Skeletal muscle satellite cell (primary cell): ENCODE measurements around the gene UNK.

Source experiments
- H3K27me3 ChIP-seq: 2 replicates; pipeline ENCODE4 v1.7.0; 2013; ENCODE audit warnings: low read length; ENCODE audit not compliant: control insufficient read depth, insufficient read depth
- H3K36me3 ChIP-seq: 2 replicates; pipeline ENCODE4 v1.7.0; 2013; ENCODE audit warnings: mild to moderate bottlenecking, control low read depth, low read length; ENCODE audit not compliant: insufficient read depth
- H3K4me1 ChIP-seq: 2 replicates; pipeline ENCODE4 v1.7.0; 2013; ENCODE audit warnings: low read length; ENCODE audit not compliant: control insufficient read depth, insufficient read depth
- H3K4me2 ChIP-seq: 2 replicates; pipeline ENCODE4 v1.7.0; 2013; ENCODE audit warnings: mild to moderate bottlenecking, low read length
- H3K4me3 ChIP-seq: 2 replicates; pipeline ENCODE4 v1.7.0; 2013; ENCODE audit warnings: low read length
- H3K9ac ChIP-seq: 2 replicates; pipeline ENCODE4 v1.7.0; 2013; ENCODE audit warnings: mild to moderate bottlenecking, low read depth, low read length, moderate library complexity
- H3K9me3 ChIP-seq: replicated peaks from 2 replicates; pipeline ENCODE4 v1.7.0; 2013; ENCODE audit warnings: mild to moderate bottlenecking, control low read depth, low read length

Gene UNK

DNA sequence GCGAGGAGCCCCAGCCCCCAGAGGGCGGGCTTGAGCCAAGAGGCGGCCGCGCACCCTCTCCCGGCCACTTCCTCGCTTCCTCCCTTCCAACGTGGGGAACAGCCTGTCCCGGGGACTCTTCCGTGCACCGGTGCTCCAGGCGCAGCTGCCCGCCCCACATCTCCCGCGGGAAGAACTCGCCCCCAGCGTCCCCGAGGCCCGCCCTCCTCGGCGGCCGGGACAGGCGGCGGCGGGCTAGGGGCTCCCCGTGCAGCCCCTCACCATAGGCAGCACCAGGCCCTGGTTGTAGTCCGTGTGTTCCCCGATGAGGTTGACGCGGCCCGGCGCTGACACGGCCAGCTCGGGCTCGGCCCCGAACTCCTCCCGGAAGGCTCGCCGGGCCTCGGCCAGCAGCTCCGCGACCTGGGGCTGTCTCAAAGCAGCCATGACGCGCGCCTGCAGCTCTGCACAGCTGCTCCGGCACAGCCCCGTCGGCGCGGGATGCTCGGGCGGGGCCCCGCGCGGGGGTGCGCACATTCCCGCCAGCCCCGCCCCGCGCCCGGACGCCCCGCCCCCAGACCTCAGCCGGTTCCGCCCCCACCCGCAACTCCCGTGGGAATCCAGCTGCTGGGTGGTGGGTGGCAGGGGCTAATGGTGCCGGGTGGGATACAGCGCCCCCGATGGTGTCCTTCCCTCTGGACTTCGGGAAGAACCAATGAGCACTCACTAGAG, 19.7 kb upstream of the UNK start, which contains the start of gene GALK1:
Gene GALK1, minus strand, starts transcription at position 482 of the 711 bp plus-strand sequence. Its CDS starts 56 bp downstream, at position 426.
- H3K4me2 ChIP-seq, result peak within 1 kb of the TSS; percentile 92
- H3K4me1 ChIP-seq, result peaks cover 15% of the 10 kb centered on the region
- H3K9ac ChIP-seq, result peak within 1 kb of the TSS; percentile 80
- no peaks in the 10 kb centered on the region for H3K36me3 ChIP-seq
- no peaks in the 10 kb centered on the region for H3K27me3 ChIP-seq
- H3K9me3 ChIP-seq, result no peaks in the 10 kb centered on the region
- H3K4me3 ChIP-seq, result peak within 1 kb of the TSS; percentile 80

DNA sequence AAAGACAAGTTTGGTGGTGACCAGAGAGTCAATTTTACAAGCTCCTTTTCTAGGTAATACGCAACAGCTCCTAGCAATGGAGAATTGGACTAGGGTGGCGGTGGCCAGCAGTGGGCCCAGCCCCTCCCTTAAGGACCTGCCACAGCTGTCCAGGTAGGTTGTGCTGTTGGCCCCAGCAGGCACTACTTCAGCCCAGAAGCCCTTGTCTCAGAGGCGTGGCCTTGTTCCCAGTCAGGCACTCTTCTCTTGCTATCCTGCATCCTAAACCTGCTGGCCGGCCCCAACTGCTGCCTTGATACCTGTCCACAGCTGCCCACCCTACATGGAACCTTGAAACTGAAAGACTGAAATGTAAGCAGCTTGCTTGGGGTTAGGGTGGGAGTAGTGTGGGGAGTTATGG, 18.6 kb upstream of the UNK start:
- Histone ChIP-seq H3K4me1 (peaks cover 15% of the 10 kb centered on the region), H3K9ac (no peak overlapping the region), H3K27me3 (no peaks in the 10 kb centered on the region), H3K36me3 (no peaks in the 10 kb centered on the region), H3K4me2 (no peak overlapping the region), H3K9me3 (no peaks in the 10 kb centered on the region), H3K4me3 (no peak overlapping the region)

DNA sequence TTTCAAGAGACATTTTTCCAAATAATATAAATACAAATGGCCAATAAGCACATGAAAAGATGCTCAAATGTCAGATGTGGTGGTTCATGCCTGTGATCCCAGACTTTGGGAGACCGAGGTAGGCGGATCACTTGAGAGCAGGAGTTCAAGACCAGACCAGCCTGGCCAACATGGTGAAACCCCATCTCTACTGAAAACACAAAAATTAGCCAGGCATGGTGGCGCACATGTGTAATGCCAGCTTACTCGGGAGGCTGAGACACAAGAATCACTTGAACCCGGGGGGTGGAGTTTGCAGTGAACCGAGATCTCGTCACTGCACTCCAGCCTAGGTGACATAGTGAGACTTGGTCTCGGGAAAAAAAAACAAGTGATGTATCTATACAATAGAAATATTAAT, 16.7 kb upstream of the UNK start:
- H3K9me3 ChIP-seq, result no peaks in the 10 kb centered on the region
- no peaks in the 10 kb centered on the region for H3K27me3 ChIP-seq
- no peaks in the 10 kb centered on the region for H3K36me3 ChIP-seq
- no peak overlapping the region for H3K9ac ChIP-seq
- H3K4me3 ChIP-seq, result no peak overlapping the region
- peaks cover 15% of the 10 kb centered on the region for H3K4me1 ChIP-seq
- no peak overlapping the region for H3K4me2 ChIP-seq

DNA sequence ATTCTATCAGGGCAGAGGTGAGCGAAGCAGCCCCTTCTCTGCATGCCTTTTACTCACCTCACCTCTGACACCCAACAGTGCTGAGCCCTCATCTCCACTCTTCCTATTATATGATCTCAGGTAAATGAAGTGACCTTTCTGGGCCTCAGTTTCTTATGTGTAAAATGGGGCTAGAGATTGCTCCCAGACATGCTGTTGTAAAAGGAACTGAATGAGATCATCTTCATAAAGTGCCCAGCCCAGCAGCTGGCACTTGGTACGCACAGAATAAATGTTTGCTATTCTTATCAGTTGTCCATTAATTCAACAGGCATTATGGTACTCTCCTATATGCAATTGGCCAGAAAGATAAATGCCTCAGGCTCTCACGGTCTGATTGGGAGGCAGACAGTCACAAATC, 15.1 kb upstream of the UNK start:
- Histone ChIP-seq H3K27me3 (no peaks in the 10 kb centered on the region), H3K4me1 (peaks cover 4% of the 10 kb centered on the region), H3K36me3 (no peaks in the 10 kb centered on the region), H3K9me3 (no peaks in the 10 kb centered on the region), H3K4me2 (no peak overlapping the region), H3K9ac (no peak overlapping the region), H3K4me3 (no peak overlapping the region)

DNA sequence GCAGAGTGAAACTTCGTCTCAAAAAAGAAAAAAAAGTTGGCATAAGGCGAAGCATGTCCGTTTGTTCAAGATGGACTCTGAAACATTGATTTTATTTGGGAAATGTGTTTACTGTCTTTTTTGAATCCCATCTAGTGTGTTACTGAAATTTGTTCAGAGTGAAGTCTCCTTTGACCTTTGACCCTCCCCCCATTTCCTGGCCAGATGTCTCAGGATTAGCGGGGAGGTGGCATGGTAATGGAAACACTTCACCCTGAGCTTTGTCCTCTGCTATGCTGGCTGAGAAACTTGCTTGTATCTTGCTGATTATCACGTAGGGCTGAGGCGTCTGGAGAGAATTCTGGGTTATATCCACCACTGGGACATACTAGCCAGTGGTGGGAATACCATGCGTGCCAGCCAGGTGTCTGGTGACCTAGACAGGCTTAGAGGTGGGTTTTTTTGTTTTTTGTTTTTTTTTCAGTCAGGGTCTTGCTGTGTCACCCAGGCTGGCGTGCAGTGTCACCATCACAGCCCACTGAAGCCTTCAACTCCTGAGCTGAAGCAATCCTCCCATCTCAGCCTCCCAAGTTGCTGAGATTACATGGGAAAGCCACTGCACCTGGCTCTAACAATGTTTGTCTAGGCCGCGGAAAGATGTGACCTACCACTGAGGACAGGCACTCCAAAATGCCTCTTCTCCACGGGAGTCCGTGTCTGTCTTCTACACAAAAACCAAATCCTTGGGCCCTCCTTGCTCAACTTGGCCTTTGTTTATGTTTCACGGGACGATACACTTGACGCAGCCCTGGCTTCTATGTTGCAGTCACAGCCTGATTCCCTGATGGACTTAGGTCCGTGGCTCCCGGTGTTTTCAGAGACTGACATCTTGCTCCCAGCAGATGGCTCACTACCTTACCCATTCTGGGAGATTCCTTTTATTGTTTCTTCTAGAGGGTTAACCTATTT, 13.0 kb upstream of the UNK start:
- Histone ChIP-seq H3K4me3 (no peak overlapping the region), H3K27me3 (no peaks in the 10 kb centered on the region), H3K4me1 (peaks cover 4% of the 10 kb centered on the region), H3K9ac (no peak overlapping the region), H3K36me3 (peaks cover 5% of the 10 kb centered on the region), H3K9me3 (no peaks in the 10 kb centered on the region), H3K4me2 (no peak overlapping the region)

DNA sequence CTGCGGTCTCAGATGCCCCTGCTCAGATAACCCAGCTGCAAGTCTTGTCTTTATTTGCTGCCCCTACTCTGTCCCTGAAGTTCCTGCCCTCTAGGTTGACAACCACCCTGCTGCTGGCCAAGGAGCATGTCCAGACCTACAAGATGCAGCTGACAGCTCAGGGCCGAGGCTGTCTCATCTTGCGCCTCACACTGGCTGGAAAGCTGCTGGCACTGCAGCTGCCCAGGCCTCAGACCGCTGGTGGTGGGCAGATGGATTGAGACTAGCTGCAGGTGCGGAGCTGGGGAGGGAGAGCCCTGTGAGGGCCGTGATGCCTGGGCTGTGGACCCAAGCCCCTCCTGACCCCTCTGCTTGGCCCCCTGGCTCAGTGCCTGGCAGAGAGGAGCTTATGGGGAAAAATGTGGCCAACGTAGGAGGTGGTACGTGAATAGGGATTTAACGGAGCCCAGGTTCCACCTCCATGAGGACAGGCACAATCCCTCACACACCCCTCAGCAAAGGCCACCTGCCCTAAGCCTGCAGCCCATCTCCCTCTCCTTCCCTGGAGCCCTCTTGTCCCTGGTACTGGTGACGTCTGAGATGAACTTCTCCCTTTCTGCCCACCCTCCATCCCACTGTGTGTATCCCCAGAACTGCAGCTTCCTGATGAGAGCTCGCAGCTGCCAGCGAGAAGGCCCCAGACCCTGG, 11.3 kb upstream of the UNK start:
- H3K4me3 ChIP-seq, result no peak overlapping the region

DNA sequence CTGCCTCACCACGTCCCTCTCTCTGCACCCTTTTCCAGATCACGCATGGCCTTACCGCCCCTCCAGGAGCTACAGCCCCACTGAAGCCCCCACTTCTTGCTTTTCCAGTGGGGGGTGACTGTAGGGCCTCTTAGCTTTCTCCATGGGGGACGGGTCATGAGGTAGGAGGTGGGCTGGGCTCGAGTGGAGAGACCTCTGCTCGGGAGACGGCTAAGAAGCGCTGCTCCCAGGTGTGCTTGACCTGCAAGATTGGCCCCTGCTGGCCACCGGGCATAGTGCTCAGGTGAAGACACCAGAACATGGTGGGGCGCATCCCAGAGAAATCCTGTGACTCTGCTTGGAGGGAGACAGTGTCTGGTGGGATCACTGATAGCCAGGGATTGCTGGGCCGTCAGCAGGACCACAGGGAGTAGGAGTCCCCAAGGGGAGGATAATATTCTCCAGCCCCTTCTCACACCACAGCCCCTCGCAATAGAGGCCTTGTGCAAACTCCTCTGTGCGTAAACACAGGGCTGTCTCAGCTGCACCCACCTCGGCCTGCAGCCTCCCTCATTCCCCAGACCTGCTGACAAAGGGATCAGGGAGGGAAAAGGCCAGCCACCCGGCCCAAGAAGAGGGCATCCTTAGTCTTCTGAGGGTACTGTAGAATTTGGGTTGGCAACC, 10.7 kb upstream of the UNK start:
- peaks cover 28% of the 10 kb centered on the region for H3K36me3 ChIP-seq
- no peaks in the 10 kb centered on the region for H3K27me3 ChIP-seq
- no peaks in the 10 kb centered on the region for H3K9me3 ChIP-seq
- peaks cover 12% of the 10 kb centered on the region for H3K4me1 ChIP-seq
- no peak overlapping the region for H3K4me3 ChIP-seq
- no peak overlapping the region for H3K9ac ChIP-seq
- no peak overlapping the region for H3K4me2 ChIP-seq

More for the DNA sequence above, 11.3 kb upstream of the UNK start:
- H3K27me3 ChIP-seq, result no peaks in the 10 kb centered on the region
- peaks cover 12% of the 10 kb centered on the region for H3K4me1 ChIP-seq
- H3K4me2 ChIP-seq, result no peak overlapping the region
- no peaks in the 10 kb centered on the region for H3K9me3 ChIP-seq
- H3K36me3 ChIP-seq, result peaks cover 22% of the 10 kb centered on the region
- H3K9ac ChIP-seq, result no peak overlapping the region

DNA sequence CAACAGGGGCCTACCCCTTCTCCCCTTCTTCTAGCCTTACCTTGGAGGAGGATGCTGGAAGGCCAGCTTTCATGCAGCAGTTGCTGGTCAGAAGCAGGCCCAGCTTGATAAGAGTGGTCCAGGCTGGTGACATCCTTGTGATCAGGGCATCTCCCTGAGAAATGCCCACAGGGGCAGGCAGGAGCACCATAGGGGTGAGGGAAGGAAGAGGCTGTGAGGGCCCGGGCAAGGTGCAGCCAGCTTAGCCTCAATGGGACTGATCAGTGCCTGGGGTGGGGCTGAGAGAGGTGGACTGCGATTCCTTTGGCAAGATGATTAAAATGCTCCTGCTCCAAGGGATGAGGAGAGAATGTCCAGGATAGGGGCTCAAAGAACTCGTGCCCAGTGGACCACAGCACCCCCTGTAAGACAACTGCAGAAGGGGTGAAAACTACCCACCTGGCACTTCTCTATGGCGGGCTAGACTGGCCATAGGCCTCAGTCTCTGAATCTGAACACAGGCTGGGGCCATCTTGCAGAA, 10.1 kb upstream of the UNK start:
- H3K9ac ChIP-seq, result no peak overlapping the region
- no peaks in the 10 kb centered on the region for H3K9me3 ChIP-seq
- H3K36me3 ChIP-seq, result peaks cover 30% of the 10 kb centered on the region
- H3K27me3 ChIP-seq, result no peaks in the 10 kb centered on the region
- peaks cover 12% of the 10 kb centered on the region for H3K4me1 ChIP-seq
- H3K4me3 ChIP-seq, result no peak overlapping the region
- H3K4me2 ChIP-seq, result no peak overlapping the region

DNA sequence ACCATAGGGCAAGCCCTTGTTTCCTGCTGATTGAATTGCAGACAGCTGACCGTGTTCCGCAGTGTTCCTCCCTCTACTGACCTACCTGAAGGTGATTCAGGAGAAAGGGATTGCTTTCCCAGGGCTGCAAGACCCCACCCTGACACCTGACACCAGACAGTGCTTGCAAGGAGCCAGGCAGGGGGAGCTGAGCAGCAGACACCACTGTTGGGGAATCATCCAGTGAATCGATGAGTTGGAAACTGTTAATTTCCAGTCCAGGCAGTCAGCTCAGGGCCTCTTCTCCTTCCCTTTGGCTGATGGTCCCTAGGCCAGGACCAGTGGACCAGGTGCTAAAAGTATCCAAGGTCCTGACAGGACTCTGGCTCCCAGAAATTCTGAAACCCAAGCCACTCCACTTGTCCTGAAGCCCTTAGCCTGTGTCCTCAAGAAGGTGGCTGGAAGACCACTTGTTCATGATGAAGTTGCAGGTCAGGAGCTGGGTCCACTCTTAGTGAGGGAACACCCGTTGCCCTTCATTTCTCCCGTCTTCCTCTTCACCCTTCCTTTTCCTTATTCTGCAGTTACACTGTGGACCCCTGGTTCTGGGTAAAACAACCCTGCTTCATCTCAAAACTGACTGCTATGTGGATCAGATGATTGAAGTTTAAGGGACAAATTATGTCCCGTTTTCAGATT, 9.5 kb upstream of the UNK start:
- Histone ChIP-seq H3K4me1 (peaks cover 12% of the 10 kb centered on the region), H3K4me3 (no peak overlapping the region), H3K9me3 (no peaks in the 10 kb centered on the region), H3K27me3 (no peaks in the 10 kb centered on the region), H3K9ac (no peak overlapping the region), H3K4me2 (no peak overlapping the region), H3K36me3 (peaks cover 30% of the 10 kb centered on the region)

DNA sequence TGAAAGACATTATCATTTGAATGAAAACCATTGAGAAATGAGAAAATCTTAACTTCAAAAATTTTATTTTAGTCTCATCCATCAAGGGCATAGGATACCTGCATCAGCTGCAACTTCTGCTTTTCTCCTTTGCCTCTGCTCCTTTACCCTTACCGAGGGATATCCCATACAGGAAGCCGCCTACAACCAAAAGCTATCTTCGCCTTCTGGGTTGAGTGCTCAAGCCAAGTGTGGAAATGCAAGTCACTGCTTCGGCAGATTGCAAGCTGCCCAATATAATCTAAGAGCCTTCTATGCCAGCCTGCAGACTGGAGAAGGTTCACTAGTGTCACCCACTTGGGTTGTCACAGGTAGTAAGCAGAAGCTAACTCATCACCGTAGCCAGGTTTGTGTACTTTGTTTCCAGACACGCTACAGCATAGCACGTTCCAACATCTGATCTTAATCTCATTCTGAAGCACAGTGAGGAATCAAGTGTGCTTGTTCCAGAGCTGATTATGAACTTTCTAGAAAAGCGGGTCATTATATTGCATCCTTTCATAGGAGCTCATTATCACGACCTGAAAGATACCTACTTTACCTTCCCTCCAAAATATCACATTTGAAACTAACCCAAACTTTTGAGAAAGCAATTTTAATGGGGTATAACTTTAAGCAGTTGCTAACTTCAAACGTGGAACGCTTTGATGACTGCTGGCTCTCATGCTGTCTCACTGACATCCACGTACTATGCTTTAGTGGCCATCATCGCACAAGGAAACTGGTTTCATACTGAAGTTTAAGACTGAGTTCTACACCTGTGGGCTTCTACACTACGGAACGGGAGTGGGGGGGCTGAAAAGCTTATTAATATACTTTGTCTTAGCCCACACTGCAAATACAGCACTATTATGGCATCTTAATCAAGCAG, 8.0 kb upstream of the UNK start:
- peak overlapping the region; percentile 81 for H3K4me3 ChIP-seq
- H3K9me3 ChIP-seq, result no peaks in the 10 kb centered on the region
- H3K27me3 ChIP-seq, result no peaks in the 10 kb centered on the region
- H3K4me1 ChIP-seq, result peaks cover 12% of the 10 kb centered on the region
- H3K9ac ChIP-seq, result peak overlapping the region; percentile 98
- peaks cover 30% of the 10 kb centered on the region for H3K36me3 ChIP-seq
- peak overlapping the region; percentile 84 for H3K4me2 ChIP-seq
